SK-N-SH treated with all-trans-retinoic acid at 6 μM for 48 hours (cell line): ENCODE results near the gene TNFRSF8.

Experiments
- ATAC-seq: fragments of 200-7000 bp; cut with Tn5 transposase; 3 replicates; pipeline ENCODE4 v1.9.1; 2020; ENCODE audit warnings: mild to moderate bottlenecking, moderate library complexity
- ARNTL ChIP-seq: fragments of 450-650 bp; formaldehyde crosslinking; IDR thresholded peaks from 2 replicates; pipeline ENCODE4 v1.5.0; 2020; ENCODE audit warnings: low read depth, mild to moderate bottlenecking, moderate library complexity, borderline replicate concordance
- BACH2 ChIP-seq: fragments of 250-450 bp; sonication (Bioruptor Pico); IDR thresholded peaks from 2 replicates; pipeline ENCODE4 v1.9.0; 2021; ENCODE audit warnings: mild to moderate bottlenecking, borderline replicate concordance
- CSDC2 ChIP-seq: fragments of 250-450 bp; sonication (Bioruptor Pico); IDR thresholded peaks from 2 replicates; pipeline ENCODE4 v1.5.0; 2020; ENCODE audit warnings: mild to moderate bottlenecking, moderate library complexity
- ESRRG ChIP-seq: fragments of 250-450 bp; sonication (Bioruptor Pico); IDR thresholded peaks from 2 replicates; pipeline ENCODE4 v1.6.1; 2021; ENCODE audit warnings: mild to moderate bottlenecking
- GLIS3 ChIP-seq: fragments of 250-450 bp; sonication (Bioruptor Pico); IDR thresholded peaks from 2 replicates; pipeline ENCODE4 v1.5.0; 2020; ENCODE audit warnings: mild to moderate bottlenecking, moderate library complexity
- ISL1 ChIP-seq: fragments of 250-450 bp; sonication (Bioruptor Pico); IDR thresholded peaks from 2 replicates; pipeline ENCODE4 v2.1.2; 2022; ENCODE audit warnings: mild to moderate bottlenecking, moderate library complexity
- OSR1 ChIP-seq: fragments of 250-450 bp; sonication (Bioruptor Pico); IDR thresholded peaks from 2 replicates; pipeline ENCODE4 v1.8.0; 2022; ENCODE audit warnings: moderate library complexity, mild to moderate bottlenecking, inconsistent platforms
- PPARA ChIP-seq: fragments of 250-450 bp; sonication (Bioruptor Pico); IDR thresholded peaks from 2 replicates; pipeline ENCODE4 v1.5.0; 2020; ENCODE audit warnings: mild to moderate bottlenecking, borderline replicate concordance
- RARB ChIP-seq: fragments of 250-450 bp; sonication (Bioruptor Pico); IDR thresholded peaks from 2 replicates; pipeline ENCODE4 v1.8.0; 2021; ENCODE audit warnings: mild to moderate bottlenecking, moderate library complexity
- SNAI2 ChIP-seq: fragments of 250-450 bp; sonication (Bioruptor Pico); IDR thresholded peaks from 2 replicates; pipeline ENCODE4 v1.5.0; 2020; ENCODE audit warnings: mild to moderate bottlenecking, moderate library complexity
- TCF4 ChIP-seq: fragments of 250-450 bp; sonication (Bioruptor Pico); IDR thresholded peaks from 2 replicates; pipeline ENCODE4 v1.8.0; 2021; ENCODE audit warnings: mild to moderate bottlenecking, moderate library complexity, borderline replicate concordance
- TOX ChIP-seq: fragments of 250-450 bp; sonication (Bioruptor Pico); IDR thresholded peaks from 2 replicates; pipeline ENCODE4 v1.8.0; 2021; ENCODE audit warnings: mild to moderate bottlenecking, moderate library complexity, borderline replicate concordance
- ZC3H10 ChIP-seq: fragments of 250-450 bp; sonication (Bioruptor Pico); IDR thresholded peaks from 2 replicates; pipeline ENCODE4 v1.5.1; 2021; ENCODE audit warnings: mild to moderate bottlenecking, moderate library complexity
- ZFP3 ChIP-seq: fragments of 250-450 bp; sonication (Bioruptor Pico); IDR thresholded peaks from 2 replicates; pipeline ENCODE4 v1.5.0; 2020; ENCODE audit warnings: mild to moderate bottlenecking, moderate library complexity
- ZNF565 ChIP-seq: fragments of 450-650 bp; formaldehyde crosslinking; conservative IDR thresholded peaks from 2 replicates; pipeline ENCODE4 v1.5.0; 2020; ENCODE audit warnings: low read depth, mild to moderate bottlenecking, moderate library complexity
- ZNF70 ChIP-seq: fragments of 450-650 bp; formaldehyde crosslinking; IDR thresholded peaks from 2 replicates; pipeline ENCODE4 v1.5.0; 2020; ENCODE audit warnings: mild to moderate bottlenecking, moderate library complexity
- ZNF8 ChIP-seq: fragments of 450-650 bp; formaldehyde crosslinking; IDR thresholded peaks from 2 replicates; pipeline ENCODE4 v1.5.0; 2020; ENCODE audit warnings: mild to moderate bottlenecking, moderate library complexity
- TF ChIP-seq, protein P1 (sequence below): fragments of 250-450 bp; sonication (Bioruptor Pico); IDR thresholded peaks from 2 replicates; pipeline ENCODE4 v1.8.0; 2021; ENCODE audit warnings: low read depth, mild to moderate bottlenecking, moderate library complexity, borderline replicate concordance
- TF ChIP-seq, protein P2 (sequence below): fragments of 250-450 bp; sonication (Bioruptor Pico); IDR thresholded peaks from 2 replicates; pipeline ENCODE4 v1.8.0; 2020; ENCODE audit warnings: mild to moderate bottlenecking, moderate library complexity, borderline replicate concordance
- TF ChIP-seq, protein P3 (sequence below): fragments of 250-450 bp; sonication (Bioruptor Pico); IDR thresholded peaks from 2 replicates; pipeline ENCODE4 v1.5.1; 2020; ENCODE audit warnings: low read depth, mild to moderate bottlenecking, moderate library complexity
- TF ChIP-seq, protein P4 (sequence below): fragments of 250-450 bp; sonication (Bioruptor Pico); IDR thresholded peaks from 2 replicates; pipeline ENCODE4 v1.5.0; 2020; ENCODE audit warnings: mild to moderate bottlenecking, moderate library complexity
- TF ChIP-seq, protein P5 (sequence below): fragments of 250-450 bp; sonication (Bioruptor Pico); IDR thresholded peaks from 2 replicates; pipeline ENCODE4 v1.5.1; 2021; ENCODE audit warnings: mild to moderate bottlenecking, moderate library complexity

Gene TNFRSF8

DNA sequence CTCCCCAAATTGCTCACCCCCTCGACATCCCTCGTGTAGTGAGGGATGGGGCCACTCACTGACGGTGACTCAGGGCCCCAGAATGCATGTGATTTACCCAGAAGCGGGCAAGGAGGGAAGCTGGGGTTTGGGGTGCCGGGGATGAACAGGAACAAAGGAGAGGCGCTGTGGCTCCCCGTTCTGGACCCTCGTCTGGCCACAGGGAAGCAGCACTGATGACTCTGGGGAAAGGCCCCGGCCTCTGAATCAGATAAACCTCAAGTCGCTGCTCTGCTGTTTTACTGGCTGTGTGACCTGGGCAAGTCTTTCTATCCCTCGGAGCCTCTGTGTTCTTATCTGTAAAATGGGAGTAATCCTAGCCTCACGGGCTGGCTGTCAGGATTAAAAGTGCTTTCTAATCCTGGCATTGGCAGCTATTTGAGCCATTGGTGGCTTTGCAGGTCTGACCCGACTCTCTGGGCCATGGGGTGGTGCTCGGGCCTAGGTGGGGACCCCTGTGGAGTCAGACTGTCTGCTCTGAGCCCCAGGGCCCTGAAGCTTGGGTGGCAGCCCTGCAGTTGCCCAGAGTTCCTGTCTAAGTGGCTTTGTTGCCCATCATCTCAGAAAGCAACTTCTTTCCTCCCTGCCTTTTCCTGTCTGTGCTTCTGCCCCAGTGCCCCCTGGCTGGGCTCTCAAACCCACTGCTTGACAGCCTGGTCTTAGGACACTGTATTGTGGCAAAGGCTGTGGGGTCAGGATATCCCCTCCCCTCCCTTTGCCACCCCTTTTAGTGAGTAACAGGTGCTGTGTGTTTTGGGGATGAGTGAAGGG is 109.1 kb downstream of the TNFRSF8 start:
- TF ChIP-seq SNAI2 (no peak), ZNF70 (no peak)
- TF ChIP-seq, protein P1, sequence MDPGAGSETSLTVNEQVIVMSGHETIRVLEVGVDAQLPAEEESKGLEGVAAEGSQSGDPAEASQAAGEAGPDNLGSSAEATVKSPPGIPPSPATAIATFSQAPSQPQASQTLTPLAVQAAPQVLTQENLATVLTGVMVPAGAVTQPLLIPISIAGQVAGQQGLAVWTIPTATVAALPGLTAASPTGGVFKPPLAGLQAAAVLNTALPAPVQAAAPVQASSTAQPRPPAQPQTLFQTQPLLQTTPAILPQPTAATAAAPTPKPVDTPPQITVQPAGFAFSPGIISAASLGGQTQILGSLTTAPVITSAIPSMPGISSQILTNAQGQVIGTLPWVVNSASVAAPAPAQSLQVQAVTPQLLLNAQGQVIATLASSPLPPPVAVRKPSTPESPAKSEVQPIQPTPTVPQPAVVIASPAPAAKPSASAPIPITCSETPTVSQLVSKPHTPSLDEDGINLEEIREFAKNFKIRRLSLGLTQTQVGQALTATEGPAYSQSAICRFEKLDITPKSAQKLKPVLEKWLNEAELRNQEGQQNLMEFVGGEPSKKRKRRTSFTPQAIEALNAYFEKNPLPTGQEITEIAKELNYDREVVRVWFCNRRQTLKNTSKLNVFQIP (CRISPR knock-in tag), result no peak
- no peak for ATAC-seq

DNA sequence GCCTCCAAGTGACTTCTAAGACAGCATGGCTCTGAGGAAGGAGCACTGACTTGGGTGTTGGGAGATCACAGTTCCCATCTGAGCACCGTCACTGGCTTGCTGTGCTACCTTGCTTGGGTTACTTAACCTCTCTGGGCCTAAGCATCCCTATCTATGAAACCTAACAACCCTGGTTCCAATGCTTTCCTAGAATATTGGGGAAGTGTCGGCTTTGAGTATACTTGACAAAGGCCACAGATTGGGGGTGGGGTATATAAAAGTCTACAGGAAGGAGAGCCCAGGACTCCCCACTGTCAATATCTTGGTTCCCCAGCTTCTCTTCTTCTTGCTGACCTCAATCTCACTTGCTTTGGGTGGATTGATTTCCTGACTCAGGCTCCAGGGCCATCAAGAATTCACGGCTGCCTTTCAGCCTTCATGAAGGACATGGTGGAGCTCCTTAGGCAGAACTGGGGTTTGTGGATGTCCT is 110.0 kb downstream of the TNFRSF8 start:
- no peak for TF ChIP-seq ESRRG
- no peak for TF ChIP-seq ISL1 (CRISPR knock-in tag)
- TF ChIP-seq TOX (CRISPR knock-in tag), result no peak
- TF ChIP-seq OSR1 (CRISPR knock-in tag), result no peak
- no peak for TF ChIP-seq ZNF565 (CRISPR knock-in tag)
- TF ChIP-seq CSDC2 (CRISPR knock-in tag), result no peak
- TF ChIP-seq TCF4, result no peak
- no peak for TF ChIP-seq PPARA (CRISPR knock-in tag)
- no peak for TF ChIP-seq BACH2 (CRISPR knock-in tag)
- TF ChIP-seq ZFP3 (CRISPR knock-in tag), result no peak
- TF ChIP-seq, protein P1 (CRISPR knock-in tag), result no peak
- TF ChIP-seq, protein P2, sequence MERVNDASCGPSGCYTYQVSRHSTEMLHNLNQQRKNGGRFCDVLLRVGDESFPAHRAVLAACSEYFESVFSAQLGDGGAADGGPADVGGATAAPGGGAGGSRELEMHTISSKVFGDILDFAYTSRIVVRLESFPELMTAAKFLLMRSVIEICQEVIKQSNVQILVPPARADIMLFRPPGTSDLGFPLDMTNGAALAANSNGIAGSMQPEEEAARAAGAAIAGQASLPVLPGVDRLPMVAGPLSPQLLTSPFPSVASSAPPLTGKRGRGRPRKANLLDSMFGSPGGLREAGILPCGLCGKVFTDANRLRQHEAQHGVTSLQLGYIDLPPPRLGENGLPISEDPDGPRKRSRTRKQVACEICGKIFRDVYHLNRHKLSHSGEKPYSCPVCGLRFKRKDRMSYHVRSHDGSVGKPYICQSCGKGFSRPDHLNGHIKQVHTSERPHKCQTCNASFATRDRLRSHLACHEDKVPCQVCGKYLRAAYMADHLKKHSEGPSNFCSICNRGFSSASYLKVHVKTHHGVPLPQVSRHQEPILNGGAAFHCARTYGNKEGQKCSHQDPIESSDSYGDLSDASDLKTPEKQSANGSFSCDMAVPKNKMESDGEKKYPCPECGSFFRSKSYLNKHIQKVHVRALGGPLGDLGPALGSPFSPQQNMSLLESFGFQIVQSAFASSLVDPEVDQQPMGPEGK (CRISPR knock-in tag), result no peak
- ATAC-seq, result no peak

DNA sequence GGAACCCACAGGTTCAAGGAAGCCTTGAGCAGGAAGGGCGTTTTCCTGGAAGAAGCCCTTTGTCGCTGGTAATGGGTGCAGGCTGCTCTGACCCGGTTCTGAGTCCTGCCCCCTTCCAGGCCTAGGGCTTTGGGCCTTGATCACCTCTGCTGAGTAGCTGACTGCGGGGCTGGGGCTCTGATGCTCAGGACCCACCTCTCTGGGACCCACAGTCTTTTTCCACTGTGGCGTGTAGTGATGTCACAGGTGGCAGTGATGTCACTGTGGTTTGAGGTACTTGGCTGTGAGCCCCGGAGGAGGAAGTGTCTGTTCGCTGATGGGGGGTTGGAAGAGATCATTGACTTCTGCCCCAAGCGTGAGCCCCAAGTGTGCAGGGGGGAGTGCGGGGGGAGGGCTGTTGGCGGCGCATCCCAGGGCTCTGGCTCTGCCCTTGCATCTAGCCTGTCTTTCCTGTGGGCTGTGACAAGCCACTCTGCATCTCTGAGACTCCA is 110.6 kb downstream of the TNFRSF8 start:
- no peak for TF ChIP-seq ESRRG
- no peak for TF ChIP-seq ISL1 (CRISPR knock-in tag)
- TF ChIP-seq TOX (CRISPR knock-in tag), result no peak
- TF ChIP-seq TCF4, result no peak
- TF ChIP-seq RARB, result no peak
- TF ChIP-seq, protein P3, sequence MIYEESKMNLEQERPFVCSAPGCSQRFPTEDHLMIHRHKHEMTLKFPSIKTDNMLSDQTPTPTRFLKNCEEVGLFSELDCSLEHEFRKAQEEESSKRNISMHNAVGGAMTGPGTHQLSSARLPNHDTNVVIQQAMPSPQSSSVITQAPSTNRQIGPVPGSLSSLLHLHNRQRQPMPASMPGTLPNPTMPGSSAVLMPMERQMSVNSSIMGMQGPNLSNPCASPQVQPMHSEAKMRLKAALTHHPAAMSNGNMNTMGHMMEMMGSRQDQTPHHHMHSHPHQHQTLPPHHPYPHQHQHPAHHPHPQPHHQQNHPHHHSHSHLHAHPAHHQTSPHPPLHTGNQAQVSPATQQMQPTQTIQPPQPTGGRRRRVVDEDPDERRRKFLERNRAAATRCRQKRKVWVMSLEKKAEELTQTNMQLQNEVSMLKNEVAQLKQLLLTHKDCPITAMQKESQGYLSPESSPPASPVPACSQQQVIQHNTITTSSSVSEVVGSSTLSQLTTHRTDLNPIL (CRISPR knock-in tag), result no peak
- TF ChIP-seq ZNF70, result no peak
- TF ChIP-seq ZC3H10 (CRISPR knock-in tag), result no peak
- TF ChIP-seq, protein P4, sequence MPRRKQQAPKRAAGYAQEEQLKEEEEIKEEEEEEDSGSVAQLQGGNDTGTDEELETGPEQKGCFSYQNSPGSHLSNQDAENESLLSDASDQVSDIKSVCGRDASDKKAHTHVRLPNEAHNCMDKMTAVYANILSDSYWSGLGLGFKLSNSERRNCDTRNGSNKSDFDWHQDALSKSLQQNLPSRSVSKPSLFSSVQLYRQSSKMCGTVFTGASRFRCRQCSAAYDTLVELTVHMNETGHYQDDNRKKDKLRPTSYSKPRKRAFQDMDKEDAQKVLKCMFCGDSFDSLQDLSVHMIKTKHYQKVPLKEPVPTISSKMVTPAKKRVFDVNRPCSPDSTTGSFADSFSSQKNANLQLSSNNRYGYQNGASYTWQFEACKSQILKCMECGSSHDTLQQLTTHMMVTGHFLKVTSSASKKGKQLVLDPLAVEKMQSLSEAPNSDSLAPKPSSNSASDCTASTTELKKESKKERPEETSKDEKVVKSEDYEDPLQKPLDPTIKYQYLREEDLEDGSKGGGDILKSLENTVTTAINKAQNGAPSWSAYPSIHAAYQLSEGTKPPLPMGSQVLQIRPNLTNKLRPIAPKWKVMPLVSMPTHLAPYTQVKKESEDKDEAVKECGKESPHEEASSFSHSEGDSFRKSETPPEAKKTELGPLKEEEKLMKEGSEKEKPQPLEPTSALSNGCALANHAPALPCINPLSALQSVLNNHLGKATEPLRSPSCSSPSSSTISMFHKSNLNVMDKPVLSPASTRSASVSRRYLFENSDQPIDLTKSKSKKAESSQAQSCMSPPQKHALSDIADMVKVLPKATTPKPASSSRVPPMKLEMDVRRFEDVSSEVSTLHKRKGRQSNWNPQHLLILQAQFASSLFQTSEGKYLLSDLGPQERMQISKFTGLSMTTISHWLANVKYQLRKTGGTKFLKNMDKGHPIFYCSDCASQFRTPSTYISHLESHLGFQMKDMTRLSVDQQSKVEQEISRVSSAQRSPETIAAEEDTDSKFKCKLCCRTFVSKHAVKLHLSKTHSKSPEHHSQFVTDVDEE (CRISPR knock-in tag), result no peak
- TF ChIP-seq, protein P5, sequence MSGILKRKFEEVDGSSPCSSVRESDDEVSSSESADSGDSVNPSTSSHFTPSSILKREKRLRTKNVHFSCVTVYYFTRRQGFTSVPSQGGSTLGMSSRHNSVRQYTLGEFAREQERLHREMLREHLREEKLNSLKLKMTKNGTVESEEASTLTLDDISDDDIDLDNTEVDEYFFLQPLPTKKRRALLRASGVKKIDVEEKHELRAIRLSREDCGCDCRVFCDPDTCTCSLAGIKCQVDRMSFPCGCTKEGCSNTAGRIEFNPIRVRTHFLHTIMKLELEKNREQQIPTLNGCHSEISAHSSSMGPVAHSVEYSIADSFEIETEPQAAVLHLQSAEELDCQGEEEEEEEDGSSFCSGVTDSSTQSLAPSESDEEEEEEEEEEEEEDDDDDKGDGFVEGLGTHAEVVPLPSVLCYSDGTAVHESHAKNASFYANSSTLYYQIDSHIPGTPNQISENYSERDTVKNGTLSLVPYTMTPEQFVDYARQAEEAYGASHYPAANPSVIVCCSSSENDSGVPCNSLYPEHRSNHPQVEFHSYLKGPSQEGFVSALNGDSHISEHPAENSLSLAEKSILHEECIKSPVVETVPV (CRISPR knock-in tag), result no peak
- no peak for TF ChIP-seq SNAI2
- TF ChIP-seq ARNTL (CRISPR knock-in tag), result no peak
- TF ChIP-seq ZNF8 (CRISPR knock-in tag), result no peak
- no peak for TF ChIP-seq GLIS3 (CRISPR knock-in tag)
- TF ChIP-seq, protein P2 (CRISPR knock-in tag), result no peak
- TF ChIP-seq, all 23 proteins: peak for 0
- no peak for ATAC-seq
